GDM1 (cell line): ENCODE measurements around the gene STARD13.

Experiments used
- DNase-seq: peaks from one replicate; lab custom pipeline; 2025; lab: John Stamatoyannopoulos, UW

STARD13 gene

GRCh38 chr13:33310245-33311038, 24.9 kb upstream of the STARD13 start:
- no peak for DNase-seq

DNA sequence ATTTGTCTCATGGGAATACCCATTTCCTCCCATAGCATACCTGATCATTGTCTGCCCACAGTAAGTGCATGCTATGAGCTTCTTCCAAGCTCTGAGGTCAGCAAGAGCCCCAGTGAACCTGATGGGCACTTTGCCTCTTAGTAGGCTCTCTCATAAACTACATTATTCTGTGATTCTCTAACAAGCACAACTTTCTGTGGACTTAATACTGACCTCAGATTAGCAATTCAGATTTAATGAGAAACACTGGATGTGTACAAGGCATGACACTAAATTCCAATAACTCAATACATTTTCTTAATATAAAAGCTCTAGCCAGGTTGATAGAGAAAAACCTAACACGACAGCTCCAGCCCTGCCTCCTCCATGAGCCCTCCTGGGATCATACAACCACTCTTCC, 23.3 kb upstream of the STARD13 start:
- DNase-seq = no peak

GRCh38 chr13:33307843-33308242, 22.3 kb upstream of the STARD13 start:
- no peak for DNase-seq

GRCh38 chr13:33303855-33304597, 18.5 kb upstream of the STARD13 start:
- DNase-seq = no peak

DNA sequence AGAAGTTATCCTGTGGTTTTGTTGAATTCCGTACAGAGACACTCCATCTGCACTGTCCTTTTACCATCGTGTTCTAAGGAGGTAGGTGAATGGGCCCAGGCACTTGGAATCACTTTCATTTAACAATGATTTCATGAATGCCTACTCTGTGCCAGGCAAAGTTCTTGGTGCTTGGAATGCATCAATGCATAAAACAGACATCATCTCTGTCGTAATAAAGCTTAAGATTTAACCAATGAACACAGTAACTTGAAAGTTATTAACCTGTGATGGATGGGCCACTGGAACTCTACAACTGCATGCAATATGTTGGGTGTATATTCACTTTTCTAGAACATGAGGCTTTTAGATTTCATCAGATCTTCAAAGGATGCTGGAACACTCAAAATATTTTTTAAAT, 14.1 kb upstream of the STARD13 start:
- DNase-seq = no peak

DNA sequence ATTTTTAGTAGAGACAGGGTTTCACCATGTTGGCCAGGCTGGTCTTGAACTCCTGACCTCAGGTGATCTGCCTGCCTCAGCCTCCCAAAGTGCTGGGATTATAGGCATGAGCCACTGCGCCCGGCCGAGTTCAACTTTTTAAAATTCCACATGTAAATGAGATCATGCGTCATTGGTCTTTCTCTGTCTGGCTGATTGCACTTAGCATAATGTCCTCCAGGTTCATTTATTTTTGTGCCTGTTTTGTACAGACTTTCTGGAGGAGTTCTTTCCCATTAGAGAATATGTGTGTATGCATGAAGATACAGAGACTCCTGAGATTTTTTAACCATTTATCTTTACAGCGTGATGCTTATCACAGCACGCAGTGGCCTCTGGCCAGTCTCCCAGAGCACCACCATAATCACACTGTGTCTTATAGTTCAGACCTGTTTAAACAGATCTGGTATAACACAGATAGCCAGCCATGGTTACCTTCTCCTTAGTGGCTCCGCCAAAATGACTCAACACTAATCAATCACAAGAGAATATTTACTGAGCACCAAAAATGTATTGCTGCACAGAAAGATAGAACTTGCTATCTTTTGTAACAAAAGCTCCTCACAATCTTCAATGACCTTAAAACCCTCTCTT, 11.4 kb upstream of the STARD13 start:
- no peak for DNase-seq

- DNase-seq = no peak
Observed at GRCh38 chr13:33292712-33293111, 7.2 kb upstream of the STARD13 start.

DNA sequence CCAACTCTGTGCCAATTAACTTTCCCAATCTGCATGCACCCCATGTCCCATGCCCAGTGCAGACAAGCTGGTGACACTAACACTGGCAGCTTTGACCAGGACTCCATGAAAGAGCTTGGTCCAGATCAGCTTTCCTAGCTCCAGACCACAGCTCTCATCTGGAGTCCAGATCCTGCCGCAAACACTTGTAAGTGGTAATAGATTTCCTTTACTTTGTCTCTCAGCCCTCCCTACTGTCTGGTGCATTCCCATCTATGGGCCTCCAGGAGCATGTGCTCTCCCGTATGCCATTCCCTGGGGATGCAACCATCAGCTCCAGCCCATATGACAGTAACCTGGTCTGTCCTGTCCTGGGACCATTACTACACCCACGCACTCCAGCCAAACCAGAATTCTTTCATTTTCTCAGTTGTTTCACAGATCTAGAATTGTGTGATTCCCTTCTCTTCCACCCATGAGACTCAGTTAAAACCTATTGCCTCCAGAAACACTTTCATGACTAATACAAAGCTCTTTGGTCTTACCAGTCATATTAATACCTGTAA, 4.9 kb upstream of the STARD13 start:
- no peak for DNase-seq

DNA sequence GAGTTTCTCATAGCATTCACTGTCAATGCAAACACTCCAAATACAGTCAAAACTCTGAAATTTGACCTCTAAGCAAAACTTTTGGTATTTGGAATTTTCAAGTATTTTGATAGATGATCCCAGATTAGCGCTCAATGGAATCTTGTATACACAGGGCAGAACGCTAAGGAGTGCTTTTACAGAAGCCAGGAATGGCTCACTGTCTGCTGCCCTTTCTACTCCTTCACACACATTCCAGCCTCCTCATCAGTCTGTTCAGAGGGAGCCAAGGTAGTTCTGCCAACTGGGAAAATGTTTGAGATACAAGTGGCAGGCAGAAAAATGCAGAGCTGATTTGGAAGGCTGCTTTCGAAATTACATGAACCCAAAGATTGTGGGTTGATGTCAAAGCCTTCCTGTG, 4.4 kb upstream of the STARD13 start:
- no peak for DNase-seq

GRCh38 chr13:33287142-33287882, 1.8 kb upstream of the STARD13 start:
- DNase-seq = no peak

DNA sequence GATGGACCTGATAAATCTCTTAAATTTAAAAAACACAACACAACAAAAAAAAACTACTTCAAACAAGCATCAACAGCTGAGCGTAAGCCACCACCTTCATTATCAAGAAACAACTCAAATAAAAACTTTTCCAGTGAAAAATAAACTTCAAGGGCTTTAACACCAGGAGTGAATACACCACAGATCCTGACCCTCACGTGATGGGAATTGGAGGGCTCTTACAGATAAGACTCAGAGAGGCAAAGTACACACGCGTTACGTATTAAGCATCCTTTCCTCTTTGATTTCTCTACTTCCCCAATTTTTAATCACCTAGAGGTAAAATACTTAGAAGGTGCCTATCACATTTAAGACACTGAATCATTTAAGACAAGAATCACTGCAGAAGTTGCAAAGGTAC, 573 bp upstream of the STARD13 start:
- no peak for DNase-seq

- DNase-seq = no peak
Observed at GRCh38 chr13:33284916-33285315, 639 bp downstream of the STARD13 start.

GRCh38 chr13:33284031-33284430, 1.5 kb downstream of the STARD13 start:
- no peak for DNase-seq

DNA sequence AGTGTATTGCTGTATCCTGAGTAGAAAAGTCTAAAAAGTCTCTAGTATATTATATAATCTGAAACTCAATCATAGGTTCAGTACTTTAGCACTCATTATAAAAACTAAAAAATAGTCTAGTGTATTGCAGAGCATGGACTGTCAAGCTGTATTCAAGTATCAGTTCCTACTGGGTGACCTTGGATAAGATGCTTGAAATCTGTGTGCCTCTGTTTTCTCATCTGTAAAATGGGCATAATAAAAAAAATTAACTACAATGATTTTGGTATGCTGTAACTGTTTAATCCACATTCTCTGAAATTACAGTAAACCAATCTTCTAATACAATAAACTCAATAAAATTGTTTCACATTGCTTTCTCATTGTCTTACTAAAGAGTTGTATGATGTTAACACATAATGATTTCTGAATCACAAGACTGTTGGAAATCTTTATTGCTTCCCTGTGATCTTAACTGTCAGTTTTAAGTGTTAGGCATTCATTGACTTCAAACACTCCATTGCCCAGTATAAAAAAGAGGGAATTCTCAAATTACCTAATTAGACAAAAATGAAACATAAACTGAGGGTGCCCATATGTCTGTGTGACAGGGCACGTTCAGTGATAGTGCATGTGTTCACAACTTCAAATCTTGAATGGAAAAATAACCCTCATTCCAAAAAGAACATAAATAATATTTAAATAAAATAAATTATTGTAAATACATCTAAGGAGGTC, 2.2 kb downstream of the STARD13 start:
- DNase-seq = no peak

GRCh38 chr13:33281951-33282595, 3.5 kb downstream of the STARD13 start:
- no peak for DNase-seq

GRCh38 chr13:33280923-33281322, 4.6 kb downstream of the STARD13 start:
- DNase-seq = no peak

DNA sequence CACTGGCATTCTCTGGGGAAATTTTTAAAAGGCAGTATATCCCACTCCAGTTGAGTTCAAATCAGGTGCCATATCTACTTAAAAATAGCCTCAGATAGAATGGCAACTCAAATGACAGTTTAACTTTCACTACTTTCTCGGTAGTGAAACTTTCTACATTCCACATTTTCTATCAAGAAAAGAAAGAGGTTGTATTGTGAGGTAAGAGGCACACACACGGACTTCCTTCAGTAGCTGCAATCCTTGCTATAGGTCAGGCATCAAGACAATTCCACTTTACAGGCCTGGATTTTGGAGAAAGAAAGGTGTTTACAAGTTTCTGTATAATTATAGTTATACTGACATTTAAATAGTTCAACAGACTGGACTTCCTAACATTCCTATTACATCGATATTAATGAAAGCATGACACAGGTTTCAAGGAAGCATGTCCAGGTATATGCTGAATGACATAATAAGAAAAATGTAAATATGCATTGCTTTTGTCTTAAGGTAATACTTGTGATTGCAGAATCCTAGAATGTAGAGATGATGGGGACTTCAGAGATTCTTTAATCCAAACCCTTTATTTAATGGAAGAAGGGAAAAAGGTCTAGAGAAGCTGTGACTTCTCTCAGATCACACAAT, 5.2 kb downstream of the STARD13 start:
- DNase-seq = no peak

GRCh38 chr13:33279414-33280278, 5.9 kb downstream of the STARD13 start:
- DNase-seq = no peak

GRCh38 chr13:33278913-33279312, 6.6 kb downstream of the STARD13 start:
- no peak for DNase-seq
